ENCODE measurements around the gene UPK1B.
"Not testable (repeated sequence)": the region's sequence is repeated elsewhere in the genome, so short reads cannot be mapped to it uniquely, and the experiment has no call there.

Gene UPK1B

DNA sequence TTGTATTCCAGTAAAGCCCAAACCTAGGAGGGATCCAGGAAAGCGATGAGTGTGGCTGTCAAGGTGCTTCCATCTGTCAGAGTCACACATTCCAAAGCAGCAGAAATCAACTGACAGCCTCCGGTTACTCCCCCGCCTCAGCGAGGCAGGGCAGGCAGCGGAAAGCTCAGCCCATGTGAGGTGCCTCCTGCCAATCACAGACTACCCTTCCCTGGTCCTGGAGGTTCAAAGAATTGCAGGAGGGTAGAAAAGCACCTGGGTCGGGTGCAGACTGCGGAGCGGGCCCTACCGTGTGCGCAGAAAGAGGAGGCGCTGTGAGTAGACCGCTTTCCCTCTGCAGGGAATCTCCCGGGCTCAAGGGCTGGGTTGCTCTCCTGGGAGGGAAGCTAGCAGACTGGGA, at the start of gene UPK1B:
TSS of gene UPK1B (plus strand) at position 274 of the 400 bp plus-strand sequence. CDS start 13,144 bp downstream, outside the sequence.
- DNase-seq: no peak

DNA sequence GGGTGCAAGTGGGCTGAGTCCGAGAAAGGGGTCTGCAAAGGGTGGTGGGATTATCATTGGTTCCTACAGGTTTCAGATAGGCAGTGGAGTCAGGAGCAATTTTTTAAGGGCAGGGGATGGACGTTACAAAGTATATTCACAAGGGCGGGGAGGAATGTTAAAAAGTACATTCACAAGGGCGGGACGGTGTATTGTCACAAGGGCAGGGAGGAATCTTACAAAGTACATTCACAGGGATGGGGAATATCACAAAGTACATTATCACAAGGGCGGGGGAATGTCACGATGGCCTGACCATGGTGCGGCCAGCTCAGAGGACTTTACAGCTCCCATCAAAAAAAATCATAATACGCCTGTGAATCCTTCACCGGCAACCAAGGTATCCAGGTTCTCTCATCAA, 48.1 kb upstream of the UPK1B start:
- no peak for DNase-seq

DNA sequence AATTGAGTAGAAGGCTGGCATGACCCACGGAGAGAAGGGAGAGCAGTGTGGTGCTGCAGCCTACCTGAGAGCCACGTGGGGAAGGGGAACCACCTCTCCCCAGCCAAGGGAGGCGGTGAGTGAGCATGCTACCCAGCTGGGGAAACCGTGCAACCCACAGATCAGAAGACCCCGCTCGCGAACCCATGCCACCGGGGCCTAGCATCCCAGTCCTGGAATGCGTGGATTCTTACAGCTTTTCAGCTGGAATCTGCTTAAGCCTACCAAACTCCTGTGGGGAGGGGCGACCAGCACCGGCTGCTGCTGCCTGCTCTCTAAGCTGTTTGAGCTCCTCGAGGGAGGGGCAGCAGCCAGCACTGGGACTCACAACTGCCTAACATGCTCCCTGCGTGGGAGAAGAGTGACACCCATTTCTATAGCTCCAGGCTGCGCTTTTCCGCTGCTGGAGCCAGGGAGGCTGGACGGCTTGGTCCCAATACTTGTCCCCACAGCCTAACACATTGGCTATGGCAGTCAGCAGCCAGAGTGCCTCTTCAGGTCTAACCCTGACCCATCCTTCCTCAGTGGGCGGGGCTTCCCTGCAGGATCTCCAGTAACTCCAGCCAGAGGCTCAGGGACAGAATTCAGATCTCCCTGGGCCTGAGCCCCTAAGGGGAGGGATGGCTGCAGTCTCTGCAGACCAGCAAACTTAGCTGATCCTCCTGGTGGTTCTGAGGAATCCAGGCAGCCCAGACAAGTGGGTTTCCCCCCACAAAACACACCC, 47.5 kb upstream of the UPK1B start:
- no peak for DNase-seq

DNA sequence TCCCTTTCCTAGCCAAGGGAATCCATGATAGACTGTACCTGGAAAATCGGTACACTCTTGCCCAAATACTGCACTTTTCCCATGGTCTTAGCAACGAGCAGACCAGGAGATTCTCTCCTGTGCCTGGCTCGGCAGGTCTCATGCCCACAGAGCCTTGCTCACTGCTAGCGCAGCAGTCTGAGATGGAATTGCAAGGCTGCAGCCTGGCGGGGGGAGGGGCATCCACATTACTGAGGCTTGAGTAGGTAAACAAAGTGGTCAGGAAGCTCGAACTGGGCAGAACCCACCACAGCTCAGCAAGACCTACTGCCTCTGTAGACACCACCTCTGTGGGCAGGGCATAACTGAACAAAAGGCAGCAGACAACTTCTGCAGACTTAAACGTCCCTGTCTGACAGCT, 43.1 kb upstream of the UPK1B start:
- not testable (repeated sequence) for DNase-seq

DNA sequence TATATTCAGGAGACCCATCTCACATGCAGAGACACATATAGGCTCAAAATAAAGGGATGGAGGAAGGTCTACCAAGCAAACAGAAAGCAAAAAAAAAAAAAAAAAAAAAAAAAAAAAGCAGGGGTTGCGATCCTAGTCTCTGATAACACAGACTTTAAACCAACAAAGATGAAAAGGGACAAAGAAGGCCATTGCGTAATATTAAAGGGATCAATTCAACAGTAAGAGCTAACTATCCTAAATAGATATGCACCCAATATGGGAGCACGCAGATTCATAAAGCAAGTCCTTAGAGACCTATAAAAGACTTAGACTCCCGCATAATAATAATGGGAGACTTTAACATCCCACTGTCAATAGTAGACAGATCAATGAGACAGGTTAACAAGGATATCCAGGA, 41.1 kb upstream of the UPK1B start:
- not testable (repeated sequence) for DNase-seq

DNA sequence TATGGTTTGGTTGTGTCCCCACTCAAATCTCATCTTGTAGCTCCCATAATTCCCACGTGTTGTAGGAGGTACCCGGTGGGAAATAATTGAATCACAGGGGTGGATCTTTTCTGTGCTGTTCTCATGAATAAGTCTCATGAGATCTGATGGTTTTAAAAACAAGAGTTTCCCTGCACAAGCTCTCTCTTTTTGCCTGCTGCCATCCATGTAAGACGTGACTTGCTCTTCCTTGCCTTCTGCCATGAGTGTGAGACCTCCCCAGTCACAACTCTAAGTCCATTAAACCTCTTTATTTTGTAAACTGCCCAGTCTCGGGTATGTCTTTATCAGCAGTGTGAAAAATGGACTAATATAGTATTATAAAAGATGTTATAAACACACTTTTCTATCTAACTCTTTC, 34.0 kb upstream of the UPK1B start:
- DNase-seq: not testable (repeated sequence)

DNA sequence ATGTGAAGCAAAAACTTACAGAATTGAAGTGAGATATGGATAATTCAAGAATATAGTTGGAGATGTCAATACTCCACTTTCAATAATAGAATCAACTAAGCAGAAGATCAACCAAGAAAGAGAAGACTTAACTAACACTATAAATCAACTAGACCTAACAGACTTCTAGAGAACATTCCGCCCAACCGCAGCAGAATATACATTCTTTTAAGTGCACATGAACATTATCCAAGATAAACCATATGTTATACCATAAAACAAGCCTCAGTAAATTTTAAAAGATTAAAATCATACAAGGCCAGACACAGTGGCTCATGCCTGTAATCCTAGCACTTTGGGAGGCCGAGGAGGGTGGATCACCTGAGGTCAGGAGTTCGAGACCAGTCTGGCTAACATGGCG, 32.9 kb upstream of the UPK1B start:
- no peak for DNase-seq

DNA sequence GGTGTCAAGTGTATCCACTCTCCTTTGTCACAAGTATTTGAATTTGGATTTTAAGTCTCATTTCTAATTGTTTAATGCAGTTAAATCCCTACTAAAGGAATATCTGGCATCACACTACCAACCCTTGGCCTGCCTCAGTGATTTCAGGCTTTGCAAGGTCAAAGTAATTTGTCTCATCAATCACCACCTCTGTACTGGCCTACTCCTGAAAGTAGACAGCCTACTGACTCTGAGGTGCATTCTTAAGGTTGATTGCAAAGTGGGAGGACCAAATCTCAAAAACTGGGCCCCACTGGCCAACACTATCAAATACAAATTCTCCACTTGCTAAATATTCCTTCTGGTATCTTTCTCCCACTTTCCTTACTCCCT, 28.3 kb upstream of the UPK1B start:
- DNase-seq: no peak

DNA sequence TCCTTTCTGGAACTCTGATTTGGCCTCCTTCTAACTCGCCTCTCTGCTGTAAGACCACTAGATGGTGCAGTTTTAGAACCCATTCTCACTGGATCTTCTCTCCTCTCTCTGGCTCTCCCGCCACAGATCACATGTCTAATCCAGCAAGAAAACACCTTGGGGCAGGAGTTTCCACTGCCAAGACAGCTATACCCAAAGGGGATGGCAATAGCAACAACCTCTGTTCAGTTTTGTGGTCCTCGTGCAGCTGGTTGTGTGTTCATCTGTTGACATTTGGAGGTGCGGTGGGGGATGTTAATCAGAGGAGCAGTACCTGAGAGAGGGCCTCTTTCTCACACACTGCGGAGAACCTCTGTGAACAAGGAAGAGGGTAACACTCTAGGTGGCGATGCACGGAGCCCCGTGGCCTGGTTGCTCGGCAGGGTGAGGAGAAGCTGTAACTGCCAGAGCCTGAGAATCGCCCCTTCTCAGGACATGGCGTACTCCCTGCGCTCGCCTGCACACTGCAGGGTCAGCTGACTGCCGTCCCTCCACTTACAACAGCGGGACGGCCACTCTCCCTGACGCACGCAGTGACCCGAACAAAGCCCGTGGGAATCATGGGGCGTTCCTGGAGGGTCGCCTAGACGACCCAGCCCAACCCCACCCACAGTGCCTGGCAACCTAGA, 27.8 kb upstream of the UPK1B start, which contains the start of gene TEX55:
TSS of gene TEX55 (plus strand) at position 666 of the 668 bp plus-strand sequence. CDS start 25 bp downstream, outside the sequence.
- no peak for DNase-seq

DNA sequence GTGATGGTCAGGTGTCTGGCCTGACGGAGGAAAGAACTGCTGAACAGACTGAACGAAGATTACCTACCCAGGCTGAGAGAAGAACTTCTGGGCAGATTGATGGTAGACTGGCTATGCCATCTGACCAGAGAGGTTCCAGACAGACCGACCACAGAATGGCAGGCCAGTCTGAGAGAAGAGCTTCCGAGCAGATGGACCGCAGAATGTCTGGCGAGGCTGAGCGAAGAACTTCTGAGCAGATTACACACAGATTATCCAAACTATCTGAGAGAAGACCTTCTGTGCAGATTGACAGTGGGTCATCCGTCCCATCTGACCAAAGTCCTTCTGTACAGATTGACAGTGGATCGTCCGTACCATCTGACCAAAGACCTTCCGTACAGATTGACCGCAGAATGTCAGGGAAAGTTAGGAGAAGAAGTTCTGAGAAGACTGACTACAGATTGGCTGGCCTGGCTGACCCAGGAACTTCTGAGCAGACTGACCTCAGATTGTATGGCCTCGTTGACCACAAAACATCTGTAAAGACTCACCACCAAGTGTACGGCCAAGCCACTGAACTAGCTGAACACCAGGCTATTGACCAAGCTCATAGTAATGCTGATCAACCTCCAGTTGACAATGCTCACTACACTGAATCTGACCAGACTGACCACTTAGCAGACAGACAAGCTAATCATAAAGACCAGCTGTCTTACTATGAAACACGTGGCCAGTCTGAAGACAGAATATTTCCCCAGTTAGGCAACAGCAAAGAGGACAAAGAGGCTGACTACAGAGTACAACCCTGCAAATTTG, 26.6 kb upstream of the UPK1B start:
- no peak for DNase-seq

DNA sequence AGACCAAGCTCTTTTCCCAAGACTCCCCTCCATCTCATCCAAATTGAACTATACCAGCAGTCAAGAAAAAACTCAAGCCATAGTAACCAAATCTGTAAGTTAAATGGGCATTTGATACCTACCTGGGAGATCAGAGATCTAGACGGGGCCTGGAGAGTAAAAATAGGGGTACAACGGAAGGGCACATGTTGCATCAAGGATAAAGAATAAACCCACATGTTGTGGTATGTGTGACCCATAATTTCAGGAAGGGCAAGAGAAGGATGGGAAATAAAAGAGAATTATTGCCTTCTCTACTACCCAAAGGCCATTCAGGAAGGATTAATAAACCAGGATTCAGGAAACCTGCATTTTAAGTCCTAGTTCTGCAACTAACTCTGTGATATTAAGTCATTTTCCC, 25.9 kb upstream of the UPK1B start:
- DNase-seq: no peak

DNA sequence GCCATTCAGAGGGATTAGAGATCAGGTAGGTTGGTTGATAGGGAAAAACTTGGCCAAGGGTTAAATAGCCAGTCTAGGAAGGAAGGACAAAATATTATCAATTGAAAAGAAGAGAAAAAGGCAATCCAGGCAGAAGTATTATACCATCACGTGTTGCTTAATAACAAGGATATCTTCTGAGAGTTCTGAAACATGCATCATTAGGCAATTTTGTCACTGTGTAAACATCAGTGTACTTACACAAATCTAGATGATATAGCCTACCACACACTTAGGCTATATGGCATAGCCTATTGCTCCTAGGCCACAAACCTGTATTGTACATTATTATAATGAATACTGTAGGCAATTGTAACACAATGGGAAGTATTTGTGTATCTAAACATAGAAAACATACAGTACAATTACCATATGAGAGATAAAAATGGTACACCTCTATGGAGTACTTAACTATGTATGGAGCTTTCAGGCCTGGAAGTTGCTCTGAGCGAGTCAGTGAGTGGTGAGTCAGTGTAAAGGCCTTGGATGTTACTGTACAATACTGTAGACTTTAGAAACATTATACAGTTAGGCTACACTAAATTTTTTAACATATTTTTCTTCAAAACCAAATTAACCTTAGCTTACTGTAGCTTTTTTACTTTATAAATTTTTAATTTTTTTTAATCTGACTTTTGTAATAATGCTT, 24.8 kb upstream of the UPK1B start:
- no peak for DNase-seq

DNA sequence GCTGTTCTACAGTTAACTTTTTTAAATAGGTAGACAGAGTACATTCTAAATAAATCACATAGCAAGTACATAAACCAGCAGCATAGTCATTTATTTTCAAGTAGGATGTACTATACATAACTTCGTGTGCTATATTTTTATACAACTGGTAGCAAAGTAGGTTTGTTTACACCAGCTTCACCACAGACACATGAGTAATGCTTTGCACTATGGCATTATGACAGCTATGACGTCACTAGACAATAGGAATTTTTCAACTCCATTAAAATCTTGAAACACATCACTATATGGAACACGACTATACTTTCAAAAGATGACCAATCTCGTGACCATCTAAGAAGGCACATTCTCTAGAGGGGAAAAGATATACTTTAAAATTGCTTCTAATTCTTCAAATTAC, 23.9 kb upstream of the UPK1B start:
- DNase-seq: no peak

DNA sequence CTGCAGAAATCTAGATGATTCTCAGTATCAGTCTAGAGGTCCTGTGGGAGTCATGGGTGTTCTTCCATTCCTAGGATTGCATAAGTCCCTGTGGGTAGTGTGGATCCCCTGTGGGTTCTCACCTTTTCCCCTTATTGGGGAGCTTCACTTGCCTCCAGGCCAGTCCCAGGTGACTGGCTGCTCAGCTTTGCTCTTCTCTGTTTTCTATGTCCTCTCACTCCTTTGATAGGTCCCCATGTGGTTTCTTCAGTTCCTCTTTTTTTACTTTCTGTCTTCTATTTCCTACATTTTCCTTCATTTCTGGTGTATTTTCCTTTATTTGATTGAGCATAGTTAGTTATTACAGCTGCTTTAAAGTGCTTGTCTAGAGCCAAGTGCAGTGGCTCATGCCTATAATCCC, 16.5 kb upstream of the UPK1B start:
- DNase-seq: no peak

DNA sequence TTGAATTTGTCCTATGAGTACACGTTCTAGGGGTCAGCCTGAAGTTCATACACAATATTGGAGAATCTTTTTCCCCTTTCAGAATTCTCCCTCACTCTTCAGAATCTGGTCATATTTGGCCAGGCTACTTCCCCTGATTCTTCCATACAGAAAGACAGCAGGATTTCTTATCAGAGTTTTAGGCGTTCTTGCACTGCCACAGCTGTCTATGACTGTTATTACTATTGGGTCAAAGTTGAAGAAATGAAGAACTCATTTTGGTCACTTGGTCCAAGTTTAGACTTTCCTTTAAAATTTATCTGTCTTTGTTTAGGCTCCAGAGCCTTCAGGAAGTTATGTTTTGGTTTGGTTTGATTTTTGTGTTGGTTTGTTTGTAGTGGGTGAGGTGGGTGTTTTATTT, 15.4 kb upstream of the UPK1B start:
- no peak for DNase-seq

DNA sequence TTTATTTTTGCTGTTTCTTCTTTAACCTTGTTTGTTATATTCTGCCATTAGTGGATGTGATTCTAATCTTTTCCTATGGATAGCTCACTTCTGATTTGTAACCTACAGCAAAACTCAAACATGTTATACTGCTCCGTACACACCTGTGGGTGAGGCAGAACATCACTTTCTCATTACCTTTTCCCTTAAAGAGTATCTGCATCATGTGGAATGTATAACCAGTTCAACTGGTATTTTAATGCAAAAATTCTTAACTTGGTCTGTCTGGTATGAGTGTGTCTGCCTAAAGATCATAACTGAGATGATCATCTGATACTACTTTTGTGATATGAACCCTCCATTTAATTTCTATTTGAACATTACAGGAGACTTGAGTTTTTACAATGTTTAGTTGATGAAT, 13.0 kb upstream of the UPK1B start:
- no peak for DNase-seq

DNA sequence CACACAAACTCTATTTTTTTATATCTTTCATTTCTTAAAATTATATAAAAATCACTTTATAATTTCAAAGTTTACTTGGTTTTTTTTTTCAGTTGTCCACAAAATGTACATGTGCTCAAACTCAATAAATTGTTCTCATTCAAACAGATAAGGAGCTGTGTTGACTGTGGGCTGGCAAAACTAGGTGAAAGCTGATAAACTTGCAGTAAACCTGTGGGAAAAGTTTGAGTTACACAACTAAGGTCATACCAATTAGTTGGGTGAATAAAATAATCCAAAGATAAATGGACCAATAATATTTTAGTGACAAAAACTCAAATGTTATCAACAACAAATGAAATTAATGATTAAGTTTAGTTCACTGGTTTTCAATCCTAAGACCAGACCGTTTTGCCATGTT, 12.6 kb upstream of the UPK1B start:
- no peak for DNase-seq

DNA sequence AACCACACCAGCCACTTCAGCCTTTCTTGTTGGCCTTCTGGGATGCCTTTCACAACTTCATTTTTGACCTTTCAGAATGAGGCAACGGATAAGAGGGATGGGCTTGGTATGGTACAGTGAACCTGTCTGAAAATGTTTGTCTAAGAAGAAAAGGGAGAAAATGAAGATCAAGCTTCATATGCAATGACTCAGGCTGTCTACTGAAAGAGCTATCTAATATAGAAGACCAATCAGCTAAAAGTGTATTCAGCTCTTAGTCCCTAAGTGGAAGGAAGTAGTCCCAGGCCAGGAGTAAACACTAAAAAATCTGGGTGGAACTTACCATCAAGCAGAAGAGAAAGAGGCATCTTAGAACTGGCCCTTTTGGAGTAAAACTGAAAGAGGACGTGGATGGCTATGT, 12.2 kb upstream of the UPK1B start:
- DNase-seq: no peak

DNA sequence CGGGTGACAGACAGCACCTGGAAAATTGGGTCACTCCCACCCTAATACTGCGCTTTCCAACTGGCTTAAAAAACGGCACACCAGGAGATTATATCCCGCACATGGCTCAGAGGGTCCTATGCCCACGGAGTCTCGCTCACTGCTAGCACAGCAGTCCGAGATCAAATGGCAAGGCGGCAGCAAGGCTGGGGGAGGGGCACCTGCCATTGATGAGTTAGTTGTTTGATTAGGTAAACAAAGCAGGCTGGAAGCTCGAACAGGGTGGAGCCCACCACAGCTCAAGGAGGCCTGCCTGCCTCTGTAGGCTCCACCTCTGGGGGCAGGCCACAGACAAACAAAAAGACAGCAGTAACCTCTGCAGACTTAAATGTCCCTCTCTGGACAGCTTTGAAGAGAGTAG, 8.7 kb upstream of the UPK1B start:
- not testable (repeated sequence) for DNase-seq

DNA sequence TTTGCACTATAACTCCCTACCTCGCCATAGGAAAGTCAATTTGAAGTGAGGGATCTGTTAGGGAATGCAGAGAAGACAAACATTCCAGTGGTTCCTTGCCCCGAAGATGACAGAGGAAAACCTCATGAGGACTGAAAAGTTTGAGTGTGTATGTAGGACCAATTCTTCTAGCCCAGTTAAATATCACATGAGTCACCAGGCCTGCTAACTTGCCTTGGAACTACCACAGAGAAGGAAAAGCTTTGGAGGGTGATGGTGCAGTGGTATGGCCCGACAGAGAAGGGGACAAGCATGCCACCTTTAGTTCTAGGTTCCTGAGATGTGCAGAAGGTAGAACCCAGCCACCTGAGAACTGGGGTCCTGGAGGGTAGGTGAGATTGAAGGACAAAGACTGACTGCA, 2.6 kb upstream of the UPK1B start:
- no peak for DNase-seq

DNA sequence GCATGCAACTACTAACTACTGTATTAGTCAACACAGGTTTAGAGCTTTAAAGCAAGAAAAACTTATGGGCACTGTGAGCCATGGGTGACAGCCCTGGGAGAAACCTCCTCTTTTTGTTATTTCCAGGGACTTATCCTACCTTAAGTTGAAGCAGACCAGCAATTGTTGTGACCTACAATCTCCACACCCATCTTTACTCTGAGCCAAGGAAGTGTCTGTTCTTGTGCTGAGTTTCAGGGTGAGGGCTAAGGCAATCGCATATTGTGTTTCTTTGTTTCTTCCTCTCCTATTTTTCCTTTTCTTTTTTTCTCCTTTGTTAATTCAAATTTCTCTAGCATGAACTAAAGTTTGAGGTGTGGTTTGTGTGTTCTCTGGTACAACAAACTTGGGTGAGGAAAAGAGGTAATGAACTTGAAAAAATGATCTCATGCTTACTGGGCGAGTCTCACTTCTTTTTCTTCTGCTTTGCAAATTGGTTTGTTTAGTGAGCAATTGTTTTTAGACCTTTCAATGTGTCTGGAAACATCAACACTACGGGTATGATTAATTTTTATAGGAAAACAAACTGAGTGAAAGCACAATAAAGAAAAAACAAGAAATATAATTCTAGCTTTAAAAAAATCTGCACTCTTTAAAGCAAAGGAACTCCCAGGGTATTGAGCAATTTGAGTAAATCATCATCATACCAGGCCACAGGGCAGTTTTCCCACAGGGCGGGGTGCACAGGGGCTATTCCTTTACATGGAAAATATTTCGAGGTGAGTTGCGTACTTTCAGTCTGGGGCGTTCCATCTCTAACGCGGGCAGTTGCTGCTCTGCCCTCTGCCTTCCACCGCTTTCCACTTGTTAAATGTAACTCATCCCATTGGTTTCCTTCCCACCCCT, 2.7 kb downstream of the UPK1B start:
- DNase-seq: no peak

DNA sequence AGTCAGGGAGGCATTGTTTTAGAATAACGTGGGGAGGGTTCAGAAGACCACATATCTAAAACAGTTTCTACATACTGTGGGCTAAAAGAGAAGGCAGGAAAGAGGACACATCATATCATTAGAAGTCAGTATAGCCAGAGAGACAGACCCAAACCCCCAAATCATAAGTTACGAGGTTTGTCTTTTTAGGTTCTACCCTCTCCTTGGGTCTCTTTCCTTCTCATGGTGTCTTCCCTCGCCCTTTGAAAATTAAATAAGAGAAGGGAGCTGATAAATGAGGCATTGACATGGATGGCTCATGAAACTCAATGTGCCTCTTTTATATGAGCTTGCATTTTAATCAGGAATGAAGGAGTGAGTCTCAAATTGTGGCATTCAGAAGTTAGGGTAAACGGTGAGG, 3.4 kb downstream of the UPK1B start:
- no peak for DNase-seq
